ENCODE measurements around the gene DCTN2.
A peak's percentile ranks its signal among the peaks of the same experiment; 100 is the strongest.
"Not testable (repeated sequence)": the region's sequence is repeated elsewhere in the genome, so short reads cannot be mapped to it uniquely, and the experiment has no call there.

Gene DCTN2

GRCh38 chr12:57513677-57514076 lies 33.3 kb downstream of the DCTN2 start:
- DNase-seq = not testable (repeated sequence)

DNA sequence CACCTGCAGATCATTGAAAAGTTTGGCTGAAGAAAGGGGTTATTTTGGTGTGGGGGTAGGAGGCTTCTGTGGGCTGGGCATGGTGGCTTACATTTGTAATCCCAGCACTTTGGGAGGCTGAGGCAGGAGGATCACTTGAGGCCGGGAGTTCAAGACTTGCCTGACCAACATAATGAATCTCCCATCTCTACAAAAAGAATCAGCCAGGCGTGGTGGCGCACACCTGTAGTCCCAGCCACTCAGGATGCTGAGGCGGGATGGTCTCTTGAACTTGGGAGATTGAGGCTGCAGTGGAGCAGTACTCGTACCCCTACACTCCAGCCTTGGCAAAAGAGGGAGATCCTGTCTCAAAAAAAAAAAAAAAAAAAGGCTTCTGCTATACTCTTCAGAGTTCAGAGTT lies 33.7 kb downstream of the DCTN2 start:
- no peak for DNase-seq

GRCh38 chr12:57512665-57513064 lies 34.3 kb downstream of the DCTN2 start:
- no peak for DNase-seq

DNA sequence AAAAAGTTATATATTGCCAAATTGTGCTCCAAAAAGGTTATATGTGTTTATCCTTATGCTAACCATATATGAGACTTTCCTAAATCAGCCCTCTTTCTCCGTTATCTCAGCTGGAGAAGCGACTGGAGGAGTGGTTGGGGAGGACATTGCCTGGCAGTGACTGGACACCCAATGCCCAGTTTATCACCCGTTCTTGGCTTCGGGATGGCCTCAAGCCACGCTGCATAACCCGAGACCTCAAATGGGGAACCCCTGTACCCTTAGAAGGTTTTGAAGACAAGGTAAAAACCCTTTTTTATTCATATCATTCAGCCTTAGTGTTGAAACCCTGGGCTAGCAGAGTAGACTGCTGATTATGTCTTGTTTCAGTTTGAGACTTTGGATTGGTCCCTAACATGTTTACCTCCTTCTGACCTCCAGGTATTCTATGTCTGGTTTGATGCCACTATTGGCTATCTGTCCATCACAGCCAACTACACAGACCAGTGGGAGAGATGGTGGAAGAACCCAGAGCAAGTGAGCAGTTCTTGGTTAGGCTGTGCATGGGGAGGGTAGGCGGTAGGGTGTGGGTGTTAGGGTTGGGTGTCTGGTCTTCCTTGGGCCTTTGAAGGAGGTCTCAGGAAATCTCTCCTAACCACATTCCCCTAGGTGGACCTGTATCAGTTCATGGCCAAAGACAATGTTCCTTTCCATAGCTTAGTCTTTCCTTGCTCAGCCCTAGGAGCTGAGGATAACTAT lies 35.2 kb downstream of the DCTN2 start:
- DNase-seq = no peak

DNA sequence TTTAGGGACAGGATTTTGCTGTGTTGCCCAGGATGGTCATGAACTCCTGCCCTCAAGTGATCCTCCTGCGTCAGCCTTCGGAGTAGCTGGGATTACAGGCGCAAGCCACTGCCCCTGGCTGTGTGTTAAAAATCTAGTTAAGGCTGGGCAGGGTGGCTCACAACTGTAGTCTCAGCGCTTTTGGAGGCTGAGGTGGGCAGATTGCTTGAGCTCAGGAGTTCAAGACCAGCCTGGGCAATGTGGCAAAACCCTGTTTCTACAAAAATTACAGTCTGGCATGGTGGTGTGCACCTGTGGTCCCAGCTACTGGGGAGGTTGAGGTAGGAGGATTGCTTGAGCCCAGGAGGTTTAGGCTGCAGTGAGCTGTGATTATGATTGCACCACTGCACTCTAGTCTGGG lies 35.8 kb downstream of the DCTN2 start:
- DNase-seq = no peak

- not testable (repeated sequence) for DNase-seq
Observed at GRCh38 chr12:57507796-57508195, 39.2 kb downstream of the DCTN2 start.

DNA sequence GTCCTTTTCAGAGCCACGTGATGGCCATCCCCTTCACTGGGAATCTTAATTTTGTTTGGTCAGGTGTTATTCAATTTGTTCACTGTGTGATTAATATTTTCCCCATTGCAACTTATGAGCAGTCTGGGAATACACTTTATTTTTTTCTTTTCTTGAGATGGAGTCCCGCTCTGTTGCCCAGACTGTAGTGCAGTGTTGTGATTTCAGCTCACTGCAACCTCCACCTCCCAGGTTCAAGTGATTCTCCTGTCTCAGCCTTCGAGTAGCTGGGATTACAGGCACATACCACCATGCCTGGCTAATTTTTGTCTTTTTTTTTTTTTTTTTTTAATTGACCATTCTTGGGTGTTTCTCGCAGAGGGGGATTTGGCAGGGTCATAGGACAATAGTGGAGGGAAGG lies 40.5 kb downstream of the DCTN2 start:
- DNase-seq = not testable (repeated sequence)

GRCh38 chr12:57502311-57502969 lies 44.6 kb downstream of the DCTN2 start:
- not testable (repeated sequence) for DNase-seq

DNA sequence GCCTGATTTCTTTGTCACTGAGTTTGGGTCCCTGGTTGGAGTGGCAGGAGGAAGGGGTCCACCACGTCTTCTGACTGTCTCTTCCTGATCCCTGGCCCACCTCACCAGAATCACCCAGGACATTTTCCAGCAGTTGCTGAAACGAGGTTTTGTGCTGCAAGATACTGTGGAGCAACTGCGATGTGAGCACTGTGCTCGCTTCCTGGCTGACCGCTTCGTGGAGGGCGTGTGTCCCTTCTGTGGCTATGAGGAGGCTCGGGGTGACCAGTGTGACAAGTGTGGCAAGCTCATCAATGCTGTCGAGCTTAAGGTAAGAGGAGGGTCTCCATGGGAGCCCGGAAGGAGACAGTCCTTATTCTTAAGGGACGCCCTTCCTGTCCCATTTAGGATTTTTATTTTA lies 46.8 kb downstream of the DCTN2 start:
- no peak for DNase-seq

DNA sequence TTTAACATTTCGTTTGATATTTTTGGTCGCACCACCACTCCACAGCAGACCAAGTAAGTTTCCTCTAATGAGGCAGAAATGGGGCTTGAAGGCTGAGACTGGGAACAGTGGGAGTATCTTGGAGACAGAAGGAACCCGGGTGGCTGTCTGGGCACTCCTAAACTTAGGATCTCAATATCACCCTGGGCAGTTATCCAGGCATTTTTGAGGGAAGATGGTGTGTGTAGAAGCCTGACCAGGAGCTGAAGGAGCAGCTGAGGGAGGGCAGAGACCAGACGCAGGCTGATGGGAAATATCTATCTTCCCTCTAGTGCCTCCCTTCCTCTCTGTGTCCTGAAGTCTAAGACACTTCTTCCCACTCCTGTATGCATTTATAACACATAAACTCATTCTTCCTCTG lies 48.4 kb downstream of the DCTN2 start:
- no peak for DNase-seq

- DNase-seq = no peak
Observed at GRCh38 chr12:57498132-57498502, 48.9 kb downstream of the DCTN2 start.

- DNase-seq = no peak
Observed at GRCh38 chr12:57497223-57498131, 49.5 kb downstream of the DCTN2 start.

DNA sequence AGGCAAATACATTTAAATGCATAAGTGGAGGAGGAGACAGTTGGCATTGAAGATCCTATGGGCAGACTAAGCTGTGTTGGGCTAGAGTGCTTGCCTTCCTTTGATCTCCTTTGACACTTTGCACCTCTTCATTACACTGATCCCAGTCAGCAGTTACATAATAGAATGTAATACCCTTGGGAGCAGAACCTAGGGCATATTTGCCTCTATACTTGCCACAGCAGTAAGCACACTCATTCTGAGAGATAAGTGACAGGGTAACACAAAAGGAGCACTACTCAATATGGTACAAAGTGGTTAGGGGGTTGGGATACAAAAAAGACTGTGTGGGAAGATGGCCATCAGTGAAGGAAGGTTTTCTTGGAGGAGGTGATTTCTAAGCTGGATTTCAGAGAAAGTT lies 50.2 kb downstream of the DCTN2 start:
- no peak for DNase-seq

DNA sequence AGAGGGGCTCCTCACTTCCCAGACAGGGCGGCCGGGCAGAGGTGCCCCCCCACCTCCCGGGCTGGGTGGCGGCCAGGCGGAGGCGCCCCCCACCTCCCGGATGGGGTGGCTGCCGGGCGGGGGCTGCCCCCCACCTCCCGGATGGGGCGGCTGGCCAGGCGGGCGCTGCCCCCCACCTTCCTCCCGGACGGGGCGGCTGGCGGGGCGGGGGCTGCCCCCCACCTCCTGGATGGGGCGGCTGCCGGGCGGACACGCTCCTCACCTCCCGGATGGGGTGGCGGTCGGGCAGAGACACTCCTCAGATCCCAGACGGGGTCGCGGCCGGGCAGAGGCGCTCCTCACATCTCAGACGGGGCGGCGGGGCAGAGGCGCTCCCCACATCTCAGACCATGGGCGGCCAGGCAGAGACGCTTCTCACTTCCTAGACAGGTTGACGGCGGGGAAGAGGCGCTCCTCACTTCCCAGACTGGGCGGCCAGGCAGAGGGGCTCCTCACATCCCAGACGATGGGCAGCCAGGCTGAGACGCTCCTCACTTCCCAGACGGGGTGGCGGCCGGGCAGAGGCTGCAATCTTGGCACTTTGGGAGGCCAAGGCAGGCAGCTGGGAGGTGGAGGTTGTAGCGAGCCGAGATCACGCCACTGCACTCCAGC lies 51.8 kb downstream of the DCTN2 start:
- not testable (repeated sequence) for DNase-seq

GRCh38 chr12:57491393-57492280 lies 55.4 kb downstream of the DCTN2 start:
- DNase-seq = no peak

DNA sequence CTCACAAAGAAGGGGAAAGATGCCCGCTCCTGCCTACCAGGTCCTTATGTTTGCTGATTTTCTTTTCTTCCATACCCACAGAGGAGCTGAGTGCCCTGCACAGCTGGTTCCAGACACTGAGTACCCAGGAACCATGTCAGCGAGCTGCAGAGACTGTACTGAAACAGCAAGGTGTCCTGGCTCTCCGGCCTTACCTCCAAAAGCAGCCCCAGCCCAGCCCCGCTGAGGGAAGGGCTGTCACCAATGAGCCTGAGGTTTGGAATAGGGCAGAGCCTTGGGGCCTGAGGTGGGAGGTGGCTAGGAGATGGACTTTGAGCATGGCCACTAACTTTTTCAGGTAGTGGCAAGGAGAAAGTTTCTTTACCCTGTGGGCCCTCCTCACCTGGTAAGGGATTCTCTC lies 56.9 kb downstream of the DCTN2 start:
- no peak for DNase-seq

- DNase-seq = no peak
Observed at GRCh38 chr12:57489157-57489641, 57.8 kb downstream of the DCTN2 start.

- DNase-seq = no peak
Observed at GRCh38 chr12:57488402-57489156, 58.4 kb downstream of the DCTN2 start.

GRCh38 chr12:57487597-57488401 lies 59.2 kb downstream of the DCTN2 start, which contains the start of gene MARS1:
Gene MARS1 (plus strand): TSS chr12:57488068. CDS start chr12:57488091, 23 bp downstream.
- DNase-seq = peak; percentile 97

- DNase-seq = no peak
Observed at GRCh38 chr12:57487055-57487596, 59.9 kb downstream of the DCTN2 start.

Data from SHP77 treated with DMSO at 0.1 percent for 48 hours (cell line).